Measurements from ENCODE around the gene FZD2.

DNA sequence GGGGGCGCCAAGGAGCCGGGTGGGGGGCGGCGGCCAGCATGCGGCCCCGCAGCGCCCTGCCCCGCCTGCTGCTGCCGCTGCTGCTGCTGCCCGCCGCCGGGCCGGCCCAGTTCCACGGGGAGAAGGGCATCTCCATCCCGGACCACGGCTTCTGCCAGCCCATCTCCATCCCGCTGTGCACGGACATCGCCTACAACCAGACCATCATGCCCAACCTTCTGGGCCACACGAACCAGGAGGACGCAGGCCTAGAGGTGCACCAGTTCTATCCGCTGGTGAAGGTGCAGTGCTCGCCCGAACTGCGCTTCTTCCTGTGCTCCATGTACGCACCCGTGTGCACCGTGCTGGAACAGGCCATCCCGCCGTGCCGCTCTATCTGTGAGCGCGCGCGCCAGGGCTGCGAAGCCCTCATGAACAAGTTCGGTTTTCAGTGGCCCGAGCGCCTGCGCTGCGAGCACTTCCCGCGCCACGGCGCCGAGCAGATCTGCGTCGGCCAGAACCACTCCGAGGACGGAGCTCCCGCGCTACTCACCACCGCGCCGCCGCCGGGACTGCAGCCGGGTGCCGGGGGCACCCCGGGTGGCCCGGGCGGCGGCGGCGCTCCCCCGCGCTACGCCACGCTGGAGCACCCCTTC is 484 bp downstream of the FZD2 start:
- no peak for TF ChIP-seq CTCF (IDR thresholded peaks at IDR 0.05 in 2 of 3, conservative IDR thresholded peaks at IDR 0.05 in 1 of 3; ENCODE audit: borderline replicate concordance in 1 of 3, insufficient read depth in 1 of 3, low read depth in 2 of 3, low read length in 2 of 3)
- no peak for TF ChIP-seq POLR2A (IDR thresholded peaks at IDR 0.05; ENCODE audit: borderline replicate concordance, extremely low read depth, insufficient read depth, insufficient read length)
- no peak for TF ChIP-seq POLR2AphosphoS5 (IDR thresholded peaks at IDR 0.05; ENCODE audit: low read depth, low read length)
- no peak for TF ChIP-seq EGR1 (IDR thresholded peaks at IDR 0.05; ENCODE audit: low read depth)
- TF ChIP-seq REST (IDR thresholded peaks at IDR 0.05; ENCODE audit: low read depth), result no peak
- TF ChIP-seq EZH2phosphoT487 (IDR thresholded peaks at IDR 0.05; ENCODE audit: borderline replicate concordance), result no peak
- TF ChIP-seq RAD21 (IDR thresholded peaks at IDR 0.05; ENCODE audit: low read depth), result no peak
- no peak for TF ChIP-seq JUND (IDR thresholded peaks at IDR 0.05)
- no peak for TF ChIP-seq ZFX (IDR thresholded peaks at IDR 0.05)
- no peak for TF ChIP-seq ELF1 (IDR thresholded peaks at IDR 0.05; ENCODE audit: borderline replicate concordance, low read depth)
- TF ChIP-seq EZH2 (IDR thresholded peaks at IDR 0.05), result no peak
- TF ChIP-seq SIN3A (IDR thresholded peaks at IDR 0.05; ENCODE audit: low read depth), result no peak
- no peak for TF ChIP-seq SP1 (IDR thresholded peaks at IDR 0.05; ENCODE audit: low read depth)
- TF ChIP-seq YY1 (IDR thresholded peaks at IDR 0.05; ENCODE audit: extremely low read depth, insufficient replicate concordance, low read depth, low read length), result no peak

Data from HCT116 (cell line).